Measurements from ENCODE around the gene SHOX.

The SHOX gene

DNA sequence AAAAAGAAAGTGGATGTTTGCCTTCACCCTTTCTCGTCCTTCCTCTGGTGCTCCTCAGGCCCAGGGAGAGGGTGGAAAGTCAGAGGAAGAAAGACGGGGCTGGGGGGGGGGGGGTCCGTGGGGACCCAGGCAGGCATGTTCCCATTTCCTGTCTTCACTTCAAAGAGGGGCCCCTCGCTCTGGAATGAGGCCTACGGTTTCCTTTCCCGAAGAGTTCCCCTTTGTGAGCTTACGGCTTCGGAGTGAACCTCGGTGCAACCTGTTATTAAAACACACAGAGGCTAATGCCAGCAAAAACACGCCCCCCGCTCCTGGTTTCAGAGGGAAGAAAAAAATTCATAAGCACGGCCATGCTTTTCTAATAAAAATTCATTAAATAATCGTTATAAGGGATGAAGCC is 40.1 kb downstream of the SHOX start:
- no peak for DNase-seq (ENCODE audit: low spot score)
- POLR2A ChIA-PET (ENCODE audit: low non-redundant PET): no interaction called here
- H3K27ac ChIP-seq: no peak overlapping the region
- CTCF ChIA-PET: no interaction called here
- TF ChIP-seq, protein P1, sequence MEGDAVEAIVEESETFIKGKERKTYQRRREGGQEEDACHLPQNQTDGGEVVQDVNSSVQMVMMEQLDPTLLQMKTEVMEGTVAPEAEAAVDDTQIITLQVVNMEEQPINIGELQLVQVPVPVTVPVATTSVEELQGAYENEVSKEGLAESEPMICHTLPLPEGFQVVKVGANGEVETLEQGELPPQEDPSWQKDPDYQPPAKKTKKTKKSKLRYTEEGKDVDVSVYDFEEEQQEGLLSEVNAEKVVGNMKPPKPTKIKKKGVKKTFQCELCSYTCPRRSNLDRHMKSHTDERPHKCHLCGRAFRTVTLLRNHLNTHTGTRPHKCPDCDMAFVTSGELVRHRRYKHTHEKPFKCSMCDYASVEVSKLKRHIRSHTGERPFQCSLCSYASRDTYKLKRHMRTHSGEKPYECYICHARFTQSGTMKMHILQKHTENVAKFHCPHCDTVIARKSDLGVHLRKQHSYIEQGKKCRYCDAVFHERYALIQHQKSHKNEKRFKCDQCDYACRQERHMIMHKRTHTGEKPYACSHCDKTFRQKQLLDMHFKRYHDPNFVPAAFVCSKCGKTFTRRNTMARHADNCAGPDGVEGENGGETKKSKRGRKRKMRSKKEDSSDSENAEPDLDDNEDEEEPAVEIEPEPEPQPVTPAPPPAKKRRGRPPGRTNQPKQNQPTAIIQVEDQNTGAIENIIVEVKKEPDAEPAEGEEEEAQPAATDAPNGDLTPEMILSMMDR (conservative IDR thresholded peaks at IDR 0.05; ENCODE audit: low read depth): no peak

DNA sequence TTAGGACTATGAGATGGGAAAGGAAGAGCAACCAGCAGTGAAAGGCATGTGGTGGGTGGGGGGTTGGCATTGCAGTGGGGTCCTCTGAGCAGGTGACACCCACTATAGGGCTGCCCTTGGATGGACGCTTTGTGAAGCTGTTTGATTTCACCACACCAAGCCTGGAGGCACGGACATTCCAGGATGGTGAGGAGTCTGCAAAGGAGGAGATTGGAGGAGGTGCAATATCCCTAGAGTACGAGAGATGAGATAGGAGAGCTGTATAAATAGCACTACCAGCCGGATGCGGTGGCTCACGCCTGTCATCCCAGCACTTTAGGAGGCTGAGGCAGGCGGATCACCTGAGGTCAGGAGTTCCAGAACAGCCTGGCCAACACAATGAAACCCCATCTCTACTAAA is 42.3 kb downstream of the SHOX start:
- no peak overlapping the region for H3K27ac ChIP-seq
- TF ChIP-seq, protein P1 (conservative IDR thresholded peaks at IDR 0.05; ENCODE audit: low read depth): no peak
- ChIA-PET CTCF (no interaction called here), POLR2A (ENCODE audit: low non-redundant PET) (no interaction called here)
- no peak for DNase-seq (ENCODE audit: low spot score)

DNA sequence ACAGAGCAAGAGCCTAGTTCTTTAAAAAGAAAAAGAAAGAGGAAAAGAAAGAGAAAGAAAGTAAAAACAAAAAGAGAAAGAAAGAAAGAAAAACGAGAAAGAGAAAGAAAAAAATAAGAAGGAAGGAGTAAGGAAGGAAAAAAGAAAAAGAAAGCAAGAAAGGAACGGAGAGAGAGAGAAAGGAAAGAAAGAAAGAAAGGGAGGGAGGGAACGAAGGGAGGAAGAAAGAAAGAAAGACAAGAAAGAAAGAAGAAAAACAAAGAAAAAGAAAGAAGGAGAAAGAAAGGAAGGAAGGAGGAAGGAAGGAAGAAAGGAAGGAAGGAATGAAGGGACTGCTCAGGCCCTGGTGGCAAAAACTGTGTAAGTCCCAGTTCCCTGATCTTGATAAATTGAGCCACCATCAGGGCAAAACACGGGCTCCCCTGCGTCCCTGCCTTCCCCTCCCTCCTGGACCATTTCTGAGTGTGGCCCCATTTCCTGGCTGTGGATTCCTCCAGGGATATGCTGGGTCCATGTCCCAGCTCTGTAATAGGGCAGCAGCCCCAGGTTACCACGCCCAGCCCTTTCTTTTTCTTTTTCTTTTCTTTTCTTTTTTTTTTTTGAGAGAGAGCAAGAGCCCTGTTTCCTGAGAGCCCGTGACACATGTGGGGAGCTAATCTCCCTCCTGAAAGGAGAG is 44.8 kb downstream of the SHOX start:
- ChIA-PET POLR2A (ENCODE audit: low non-redundant PET) (no interaction called here), CTCF (no interaction called here)
- TF ChIP-seq, protein P1 (conservative IDR thresholded peaks at IDR 0.05; ENCODE audit: low read depth): no peak
- DNase-seq (ENCODE audit: low spot score): no peak
- H3K27ac ChIP-seq: no peak overlapping the region

DNA sequence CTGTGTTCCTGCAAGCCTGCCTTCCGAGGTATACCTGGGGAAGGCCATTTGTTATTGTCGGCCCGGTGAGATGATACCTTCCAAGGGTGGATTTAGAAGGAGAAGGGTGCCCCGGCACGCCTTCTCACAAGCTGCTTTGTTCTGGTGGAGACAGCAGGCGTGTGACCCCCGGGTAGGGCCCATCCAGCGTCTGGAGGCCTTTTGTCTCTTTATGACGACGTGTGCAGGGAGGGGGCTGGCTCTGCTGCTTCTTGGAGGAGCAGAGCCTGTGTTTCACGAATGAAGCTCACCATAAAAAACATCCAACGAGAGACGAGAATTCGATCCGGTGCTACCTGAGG is 45.3 kb downstream of the SHOX start:
- no peak overlapping the region for H3K27ac ChIP-seq
- ChIA-PET POLR2A (ENCODE audit: low non-redundant PET) (no interaction called here), CTCF (no interaction called here)
- no peak for DNase-seq (ENCODE audit: low spot score)
- TF ChIP-seq, protein P1 (conservative IDR thresholded peaks at IDR 0.05; ENCODE audit: low read depth): no peak

DNA sequence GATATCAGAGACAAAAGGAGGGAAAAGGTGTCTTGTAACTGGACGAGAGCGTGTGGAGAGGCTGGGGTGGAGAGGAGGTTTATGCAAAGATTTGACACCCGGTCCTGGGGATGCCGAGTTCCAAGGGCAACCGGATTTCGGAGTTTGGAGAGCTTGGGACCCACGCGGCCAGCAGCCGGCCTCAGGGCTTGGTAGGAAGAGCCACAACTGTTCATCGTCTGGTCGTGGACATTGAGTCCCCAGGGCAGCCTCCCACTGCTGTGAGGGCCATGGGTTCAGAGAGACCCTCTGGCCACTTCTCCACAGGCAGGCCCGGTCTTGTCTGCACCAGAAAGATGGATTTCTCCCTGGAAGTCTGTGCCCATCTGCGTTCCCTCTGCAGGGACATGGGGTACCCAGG is 46.8 kb downstream of the SHOX start:
- POLR2A ChIA-PET (ENCODE audit: low non-redundant PET): no interaction called here
- H3K27ac ChIP-seq: no peak overlapping the region
- no peak for DNase-seq (ENCODE audit: low spot score)
- TF ChIP-seq, protein P1 (conservative IDR thresholded peaks at IDR 0.05; ENCODE audit: low read depth): no peak
- CTCF ChIA-PET: no interaction called here

DNA sequence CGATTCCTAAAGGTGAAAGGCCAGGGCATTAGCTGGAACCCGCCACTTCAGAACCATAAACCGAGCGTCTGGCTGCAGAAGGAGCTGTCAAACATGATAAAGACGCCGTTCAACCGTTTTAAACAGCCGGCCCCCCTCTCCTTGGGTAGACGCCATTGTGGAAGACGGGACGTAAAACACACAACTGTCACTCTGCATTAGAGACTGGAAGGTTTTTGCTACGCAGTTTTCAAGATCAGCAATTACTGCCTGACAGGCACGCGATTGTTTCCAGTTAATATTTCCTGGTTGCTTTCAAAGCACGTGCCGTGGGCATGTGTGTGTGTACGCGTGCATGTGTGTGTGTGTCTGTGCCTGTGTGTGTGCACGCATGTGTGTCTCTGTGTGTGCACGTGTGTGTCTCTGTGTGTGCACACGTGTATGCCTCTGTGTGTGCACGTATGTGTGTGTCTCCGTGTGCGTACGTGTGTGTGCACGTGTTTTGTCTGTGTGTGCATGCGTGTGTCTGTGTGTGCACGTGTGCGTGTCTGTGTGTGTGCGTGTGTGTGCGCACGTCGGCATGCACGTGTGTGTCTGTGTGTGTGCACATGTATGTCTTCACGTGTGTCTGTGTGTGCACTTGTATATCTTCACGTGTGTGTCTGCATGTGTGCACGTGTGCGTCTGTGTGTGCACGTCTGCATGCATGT is 48.8 kb downstream of the SHOX start:
- CTCF ChIA-PET: no interaction called here
- no peak for DNase-seq (ENCODE audit: low spot score)
- POLR2A ChIA-PET (ENCODE audit: low non-redundant PET): no interaction called here
- TF ChIP-seq, protein P1 (conservative IDR thresholded peaks at IDR 0.05; ENCODE audit: low read depth): no peak
- no peak overlapping the region for H3K27ac ChIP-seq

All from RWPE1 (cell line).